Effector CD4-positive, alpha-beta T cell (primary cell): ENCODE data around the gene SOD3.

Experiments
- DNase-seq: peaks from one replicate; pipeline ENCODE4 v3.0.0-alpha.2; 2020

The SOD3 gene

DNA sequence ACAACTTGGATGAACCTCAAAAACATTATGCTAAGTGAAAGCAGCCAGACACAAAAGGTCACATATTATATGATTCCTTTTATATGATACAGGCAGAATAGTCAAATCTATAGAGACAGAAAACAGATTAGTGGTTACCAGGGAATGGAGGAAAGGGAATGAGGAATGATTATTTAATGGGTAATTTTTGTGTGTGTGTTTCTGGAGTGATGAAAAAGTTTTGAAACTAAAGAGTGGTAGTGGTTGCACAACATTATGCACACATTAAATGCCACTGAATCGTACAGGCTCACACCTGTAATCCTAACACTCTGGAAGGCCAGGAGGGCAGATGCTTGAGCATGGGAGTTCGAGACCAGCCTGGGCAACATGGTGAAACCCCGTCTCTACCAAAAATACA lies 19.6 kb upstream of the SOD3 start:
- DNase-seq, result no peak

DNA sequence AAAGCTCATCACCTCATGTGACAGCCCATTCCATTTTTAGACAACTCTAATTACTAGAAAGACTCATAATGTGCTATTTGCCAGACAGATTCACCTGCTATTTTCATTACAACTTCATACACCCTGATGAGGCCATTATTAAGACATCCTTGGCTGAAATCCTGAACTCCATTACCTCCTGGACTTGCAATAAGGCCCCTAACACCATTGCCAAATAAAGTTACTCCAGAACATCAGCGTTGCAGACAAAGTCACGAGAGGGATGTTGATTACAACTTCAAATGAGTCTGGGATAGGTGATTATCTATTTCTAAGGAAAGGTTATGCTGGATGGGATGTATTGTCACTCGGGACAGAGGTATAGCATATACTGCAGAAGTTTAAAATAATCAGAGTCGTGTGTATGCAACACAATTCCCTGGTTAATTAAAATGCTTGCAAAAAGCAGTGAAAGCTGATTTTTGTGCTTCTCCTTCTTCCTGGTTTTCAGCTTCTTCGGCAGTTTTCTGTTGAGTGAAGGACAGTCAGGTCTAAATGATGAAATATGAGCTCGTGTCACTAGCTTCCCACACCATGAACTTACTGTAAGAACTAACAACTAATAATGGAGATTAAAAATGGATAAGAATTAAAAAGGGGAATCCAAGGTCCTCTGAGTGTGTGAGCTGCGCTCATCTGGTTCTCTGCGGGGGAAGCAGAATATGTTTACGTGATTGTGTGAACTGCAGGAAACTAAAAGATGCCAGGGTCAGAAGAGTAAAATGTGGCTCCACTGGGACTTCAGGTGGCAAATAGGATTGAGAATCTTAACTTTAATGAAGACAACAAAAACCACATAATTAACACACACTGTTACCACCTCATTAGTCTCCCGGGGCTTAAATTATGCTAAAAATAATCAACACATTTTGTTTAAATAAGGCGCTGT lies 17.6 kb upstream of the SOD3 start:
- no peak for DNase-seq

DNA sequence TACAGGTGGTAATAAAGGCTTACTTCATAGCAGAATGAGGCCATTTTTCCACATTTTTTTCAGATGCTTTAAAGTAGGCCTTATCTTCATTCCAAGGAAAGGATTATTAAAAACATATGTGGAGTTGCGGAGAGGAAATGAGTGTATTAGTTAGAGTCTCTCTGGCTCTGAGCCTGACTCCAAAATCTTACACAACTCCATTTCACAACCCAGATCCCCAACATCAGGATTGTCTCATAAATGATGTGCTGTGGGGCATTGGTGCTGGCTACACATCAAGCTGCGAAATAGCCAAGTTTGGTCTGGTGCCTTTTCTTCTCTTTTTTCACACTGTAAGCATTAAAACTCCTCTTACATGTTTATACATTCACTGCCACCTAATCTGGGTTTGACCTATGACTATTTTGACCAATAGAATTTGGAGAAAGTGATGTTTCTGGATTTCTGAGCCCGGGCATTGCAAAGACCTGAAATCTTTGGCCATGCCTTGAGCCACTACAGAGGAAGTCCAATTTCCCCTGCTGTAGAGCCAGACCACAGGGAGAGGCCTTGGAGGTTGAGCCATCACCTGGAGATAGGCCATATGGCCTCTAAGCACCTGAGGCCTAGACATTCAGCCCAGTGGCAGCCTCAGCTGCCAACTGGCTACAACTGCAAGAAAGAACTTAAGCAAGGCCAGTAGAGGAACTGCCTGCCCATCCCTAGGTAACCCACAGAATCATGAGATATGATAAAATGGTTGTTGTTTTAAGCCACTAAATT lies 16.7 kb upstream of the SOD3 start:
- DNase-seq, result no peak

DNA sequence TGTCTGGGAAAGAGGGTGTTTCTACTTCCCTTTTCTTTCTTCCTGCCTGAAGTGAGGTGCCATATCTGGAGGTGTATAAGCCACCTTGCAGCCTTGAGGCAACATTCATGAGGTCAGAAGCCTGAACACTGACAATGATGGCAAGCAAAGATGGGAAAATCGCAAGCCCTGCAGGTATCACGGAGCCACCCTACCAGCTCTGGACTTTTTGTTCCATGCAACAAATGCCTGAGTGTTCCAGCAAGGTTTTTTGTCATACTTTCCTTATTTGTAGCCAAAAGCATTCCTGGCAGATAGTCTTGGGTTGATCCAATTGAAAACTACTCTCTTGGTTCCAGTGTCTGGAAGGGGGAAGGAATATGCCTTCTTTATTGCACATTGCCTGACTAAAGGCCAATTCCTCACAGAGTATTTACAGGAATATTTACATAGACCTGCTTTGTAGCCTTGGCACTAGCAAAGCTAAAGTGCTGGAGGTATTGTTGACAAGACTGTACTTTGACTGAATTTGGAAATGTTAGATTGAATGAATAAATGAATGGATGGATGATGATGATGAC lies 14.4 kb upstream of the SOD3 start:
- DNase-seq, result no peak

DNA sequence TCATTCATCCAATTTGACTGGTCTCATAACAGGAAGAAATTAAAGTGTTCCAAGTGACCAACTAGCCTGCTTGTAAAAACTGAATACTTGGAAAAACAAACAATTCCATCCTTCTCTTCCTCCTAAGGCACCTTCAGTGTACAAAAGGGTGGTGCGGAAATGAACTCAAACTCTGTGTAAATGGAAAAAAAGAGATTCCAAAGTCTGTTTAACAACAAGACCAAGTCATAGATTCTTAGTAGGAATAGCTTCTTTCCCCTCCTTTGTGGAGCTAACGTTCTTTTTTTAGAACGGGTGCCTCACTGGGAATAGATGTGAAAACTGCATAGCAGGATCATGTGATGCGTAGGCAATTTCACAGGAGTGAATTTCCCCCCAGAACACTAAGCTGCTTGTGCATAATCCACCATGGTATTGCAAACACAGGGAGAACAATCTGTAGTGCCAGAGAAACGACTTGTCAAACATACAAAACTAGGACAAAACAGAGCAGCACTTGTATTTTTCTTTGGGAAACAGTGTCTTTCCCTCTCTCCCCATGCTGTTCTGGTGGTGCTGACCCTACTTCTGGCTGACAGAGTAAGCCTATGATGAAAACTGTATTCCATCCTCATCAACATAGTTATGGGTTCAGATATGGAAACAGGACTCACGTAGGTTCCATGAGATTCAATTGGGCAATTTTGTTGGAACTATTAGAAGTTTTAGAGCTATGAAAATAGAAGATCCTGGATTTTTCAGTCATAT lies 13.2 kb upstream of the SOD3 start:
- no peak for DNase-seq

DNA sequence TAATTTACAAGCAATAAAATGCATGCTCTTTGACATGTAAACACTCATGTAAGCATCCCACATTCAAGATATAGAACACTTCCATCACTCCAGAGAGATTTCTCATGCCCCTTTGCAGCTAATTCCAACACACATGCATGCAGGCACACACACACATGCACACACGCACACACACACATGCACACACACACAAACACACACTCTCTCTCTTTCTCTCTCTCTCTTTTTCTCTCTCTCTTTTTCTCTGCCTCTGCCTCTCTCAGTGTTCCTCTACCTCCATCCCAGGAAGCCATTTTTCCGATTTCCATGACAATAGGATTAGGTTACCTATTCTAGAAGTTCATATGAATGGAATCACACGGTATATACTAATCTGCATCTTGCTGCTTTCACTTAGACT lies 11.9 kb upstream of the SOD3 start:
- no peak for DNase-seq

DNA sequence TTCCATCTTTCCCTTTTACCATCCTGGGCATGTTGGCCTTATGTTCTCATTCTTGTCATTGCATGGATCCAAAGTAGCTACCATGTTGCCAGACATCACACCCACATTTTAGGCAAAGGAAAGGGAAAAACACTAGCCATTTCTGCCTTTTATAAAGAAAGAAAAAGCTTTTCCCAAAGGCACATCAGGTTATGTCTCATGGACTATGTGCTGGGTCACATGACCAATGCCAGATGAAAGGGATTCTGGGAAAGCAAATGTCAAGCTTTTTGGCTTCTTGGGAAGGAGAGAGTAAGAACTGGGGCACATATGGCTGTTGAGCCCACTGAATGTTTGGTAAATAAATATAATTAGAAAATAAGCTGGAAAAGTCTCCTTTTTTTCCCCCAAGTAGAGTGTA lies 4.3 kb upstream of the SOD3 start:
- DNase-seq, result no peak

DNA sequence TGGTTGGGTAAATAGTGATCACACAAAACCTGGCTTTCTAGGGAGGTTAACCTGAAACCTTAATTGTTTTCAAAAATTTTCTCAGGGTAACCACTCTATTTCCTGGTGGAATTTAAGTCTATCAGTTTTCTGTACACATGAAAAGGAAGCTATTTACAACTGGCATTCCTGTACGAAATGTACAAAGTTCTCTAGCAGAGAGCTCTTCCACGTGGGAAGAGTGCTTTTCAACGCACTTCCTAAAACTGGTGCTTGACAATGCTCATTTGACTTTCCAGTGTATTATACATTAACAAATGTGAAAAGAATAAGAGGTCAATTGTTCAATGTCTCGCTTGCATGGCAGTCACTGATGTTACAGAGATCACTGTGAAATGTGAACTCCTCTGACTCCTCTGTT lies 2.8 kb upstream of the SOD3 start:
- no peak for DNase-seq

DNA sequence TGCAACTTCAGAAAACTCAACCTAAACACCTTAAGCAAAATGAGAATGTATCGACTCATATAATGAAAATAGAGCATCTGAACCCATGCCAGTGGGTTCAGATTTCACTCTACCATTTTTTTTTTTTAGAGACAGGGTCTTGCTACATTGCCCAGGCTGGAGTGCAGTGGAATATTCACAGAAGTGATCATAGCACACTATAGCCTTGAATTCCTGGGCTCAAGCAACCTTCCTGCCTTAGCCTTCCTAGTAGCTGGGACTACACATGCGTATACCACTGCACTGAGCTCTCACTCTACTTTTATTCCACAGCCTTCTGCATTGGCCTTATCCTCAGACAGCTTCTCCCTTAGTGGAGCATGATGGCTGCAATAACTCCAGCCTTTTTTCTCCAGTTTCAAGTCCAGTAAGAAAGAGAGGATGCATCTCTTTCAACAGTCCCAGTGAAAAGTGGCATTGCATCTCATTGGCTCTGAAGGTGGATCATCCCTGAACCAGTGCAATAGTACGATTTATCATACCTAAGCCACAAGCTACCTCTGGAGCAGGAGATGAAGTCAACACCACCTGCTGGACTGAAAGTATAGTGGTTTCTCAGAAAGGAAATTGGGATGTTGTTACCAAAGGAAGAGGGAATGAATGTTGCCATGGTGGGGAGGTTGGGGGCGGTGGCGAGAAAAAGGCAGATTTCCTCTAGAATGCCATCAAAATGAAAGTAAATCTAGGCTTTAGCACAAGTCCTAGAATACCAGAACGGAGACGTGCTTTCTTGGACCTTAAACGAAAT lies 2.0 kb upstream of the SOD3 start:
- no peak for DNase-seq

DNA sequence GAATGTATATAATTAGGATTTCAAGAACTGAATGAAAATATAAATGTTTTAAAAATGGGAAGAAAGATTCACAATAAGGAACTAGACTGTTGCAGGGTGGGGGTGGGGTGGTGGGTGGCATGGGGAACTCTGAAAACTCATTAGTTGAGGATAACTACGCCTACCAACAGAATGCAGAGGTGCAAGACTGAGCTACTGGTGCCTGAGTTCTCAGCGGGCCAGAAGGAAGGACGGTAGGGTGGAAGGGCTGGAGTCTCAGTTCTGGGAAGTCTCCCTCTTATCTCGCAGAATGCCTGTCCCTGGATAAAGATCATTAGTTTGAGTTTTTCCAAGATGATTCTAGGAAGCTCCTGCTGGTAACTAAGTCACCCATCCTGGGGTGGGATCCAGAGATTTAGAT lies 1.3 kb upstream of the SOD3 start:
- no peak for DNase-seq

DNA sequence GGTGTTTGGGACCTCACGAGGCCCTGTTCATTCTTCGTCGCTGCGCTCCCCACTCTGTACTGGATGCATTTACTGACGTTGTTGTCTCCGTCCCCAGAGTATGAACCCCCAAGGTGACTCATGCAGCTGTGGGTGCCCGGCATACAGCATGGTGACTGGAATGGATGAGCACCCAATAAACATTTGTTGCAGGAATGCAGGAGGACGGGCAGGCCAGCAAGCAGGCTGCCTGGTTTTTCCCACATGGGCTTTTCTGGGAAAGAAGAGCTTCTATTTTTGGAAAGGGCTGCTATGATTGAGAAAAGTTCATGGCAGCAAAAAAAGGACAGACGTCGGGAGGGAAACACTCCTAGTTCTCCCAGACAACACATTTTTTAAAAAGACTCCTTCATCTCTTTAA lies 893 bp upstream of the SOD3 start:
- no peak for DNase-seq

DNA sequence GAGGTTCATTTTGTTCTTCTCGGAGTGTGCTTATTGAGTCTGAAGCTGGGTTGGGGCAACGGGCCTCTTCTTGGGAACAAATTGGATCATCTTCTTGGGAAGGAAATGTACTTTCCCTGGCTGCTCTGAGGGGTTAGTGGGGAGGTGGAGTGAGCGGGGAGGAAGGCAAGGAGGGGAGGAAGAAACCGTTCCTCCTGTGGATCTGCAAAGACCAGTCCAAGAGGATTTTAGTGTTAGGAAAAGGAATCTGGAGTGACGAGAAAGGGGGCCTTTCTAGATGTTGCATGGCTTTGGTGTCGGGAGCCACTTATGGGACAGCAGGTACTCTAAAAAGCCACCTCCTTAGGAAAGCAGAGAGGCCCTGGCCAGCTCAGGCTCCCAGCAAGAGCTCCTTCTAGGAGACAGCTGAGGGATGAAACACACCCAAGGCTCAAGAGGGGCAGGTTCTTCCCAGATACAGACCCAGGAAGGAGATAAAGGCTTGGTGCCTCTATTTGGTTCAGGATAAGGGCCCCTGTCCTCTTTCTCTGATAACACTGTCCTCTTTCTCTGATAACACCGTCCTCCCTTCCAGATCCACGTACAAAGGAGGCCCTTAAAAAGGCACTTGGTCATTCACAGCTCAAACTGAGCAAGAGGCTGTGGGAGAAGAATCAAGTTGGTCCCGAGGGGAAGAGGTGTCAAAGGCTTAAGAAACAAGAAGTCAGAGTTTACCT lies 451 bp downstream of the SOD3 start:
- no peak for DNase-seq

DNA sequence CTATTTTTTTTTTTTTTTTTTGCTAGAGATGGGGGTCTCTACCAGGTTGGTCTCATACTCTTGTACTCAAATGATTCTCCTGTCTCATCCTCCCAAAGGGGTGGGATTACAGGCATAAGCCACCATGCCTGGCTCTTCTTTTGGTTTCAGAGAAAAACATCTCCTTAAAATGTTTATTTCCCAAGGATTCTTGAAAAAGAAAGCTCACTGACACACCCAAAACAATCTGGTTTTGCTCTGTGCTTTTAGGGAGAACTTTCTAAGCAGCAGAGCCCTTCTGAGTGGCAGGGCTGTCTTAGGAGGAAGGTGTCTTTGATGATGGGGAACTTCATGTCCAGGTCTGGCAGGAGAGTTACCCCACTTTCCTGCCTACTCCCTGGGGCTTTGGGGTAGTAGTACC lies 1.2 kb downstream of the SOD3 start:
- DNase-seq, result no peak

DNA sequence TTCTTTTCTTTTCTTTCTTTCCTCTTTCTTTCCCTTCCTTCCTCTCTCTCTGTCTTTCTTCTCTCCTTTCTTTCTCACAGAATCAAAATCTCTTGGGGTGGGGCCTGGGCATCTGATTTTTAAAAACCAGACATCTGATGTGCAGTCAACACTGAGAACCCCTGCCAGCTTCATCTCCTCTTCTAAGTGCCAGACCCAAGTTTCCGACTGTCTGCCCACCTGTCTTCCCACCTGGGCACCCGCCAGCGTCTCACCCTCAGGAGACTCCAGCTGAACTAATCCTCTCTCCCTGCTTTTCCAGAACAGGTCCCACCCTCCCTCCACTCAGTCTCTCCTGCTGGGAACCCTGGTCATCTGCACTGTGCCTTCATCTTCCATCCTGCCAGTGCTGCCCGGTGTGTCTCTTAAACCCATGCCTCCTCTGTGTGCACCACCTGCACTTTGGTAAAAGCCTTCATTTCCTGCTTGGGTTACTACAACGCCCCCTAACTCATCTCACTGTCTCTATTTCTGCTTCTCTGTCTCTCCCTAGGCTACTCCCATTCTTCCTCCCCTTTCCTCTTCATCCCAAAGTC lies 2.8 kb downstream of the SOD3 start:
- DNase-seq, result no peak

DNA sequence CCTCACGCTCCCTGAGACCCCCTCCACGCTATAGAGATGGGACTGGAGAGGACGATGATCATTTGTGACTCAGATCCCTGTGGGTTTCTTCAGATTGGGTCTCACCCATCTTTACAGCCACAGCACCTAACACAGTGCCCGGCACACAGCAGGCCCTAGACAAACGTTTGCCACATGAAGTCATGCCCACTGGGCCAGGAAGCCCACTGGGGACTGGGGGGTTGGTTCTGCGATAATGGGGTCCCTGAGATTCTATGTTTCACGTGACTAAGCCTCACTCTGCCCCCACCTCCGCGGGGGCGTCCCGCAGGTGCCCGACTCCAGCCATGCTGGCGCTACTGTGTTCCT lies 3.8 kb downstream of the SOD3 start:
- DNase-seq, result no peak

DNA sequence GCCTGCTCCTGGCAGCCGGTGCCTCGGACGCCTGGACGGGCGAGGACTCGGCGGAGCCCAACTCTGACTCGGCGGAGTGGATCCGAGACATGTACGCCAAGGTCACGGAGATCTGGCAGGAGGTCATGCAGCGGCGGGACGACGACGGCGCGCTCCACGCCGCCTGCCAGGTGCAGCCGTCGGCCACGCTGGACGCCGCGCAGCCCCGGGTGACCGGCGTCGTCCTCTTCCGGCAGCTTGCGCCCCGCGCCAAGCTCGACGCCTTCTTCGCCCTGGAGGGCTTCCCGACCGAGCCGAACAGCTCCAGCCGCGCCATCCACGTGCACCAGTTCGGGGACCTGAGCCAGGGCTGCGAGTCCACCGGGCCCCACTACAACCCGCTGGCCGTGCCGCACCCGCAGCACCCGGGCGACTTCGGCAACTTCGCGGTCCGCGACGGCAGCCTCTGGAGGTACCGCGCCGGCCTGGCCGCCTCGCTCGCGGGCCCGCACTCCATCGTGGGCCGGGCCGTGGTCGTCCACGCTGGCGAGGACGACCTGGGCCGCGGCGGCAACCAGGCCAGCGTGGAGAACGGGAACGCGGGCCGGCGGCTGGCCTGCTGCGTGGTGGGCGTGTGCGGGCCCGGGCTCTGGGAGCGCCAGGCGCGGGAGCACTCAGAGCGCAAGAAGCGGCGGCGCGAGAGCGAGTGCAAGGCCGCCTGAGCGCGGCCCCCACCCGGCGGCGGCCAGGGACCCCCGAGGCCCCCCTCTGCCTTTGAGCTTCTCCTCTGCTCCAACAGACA lies 4.4 kb downstream of the SOD3 start:
- no peak for DNase-seq

DNA sequence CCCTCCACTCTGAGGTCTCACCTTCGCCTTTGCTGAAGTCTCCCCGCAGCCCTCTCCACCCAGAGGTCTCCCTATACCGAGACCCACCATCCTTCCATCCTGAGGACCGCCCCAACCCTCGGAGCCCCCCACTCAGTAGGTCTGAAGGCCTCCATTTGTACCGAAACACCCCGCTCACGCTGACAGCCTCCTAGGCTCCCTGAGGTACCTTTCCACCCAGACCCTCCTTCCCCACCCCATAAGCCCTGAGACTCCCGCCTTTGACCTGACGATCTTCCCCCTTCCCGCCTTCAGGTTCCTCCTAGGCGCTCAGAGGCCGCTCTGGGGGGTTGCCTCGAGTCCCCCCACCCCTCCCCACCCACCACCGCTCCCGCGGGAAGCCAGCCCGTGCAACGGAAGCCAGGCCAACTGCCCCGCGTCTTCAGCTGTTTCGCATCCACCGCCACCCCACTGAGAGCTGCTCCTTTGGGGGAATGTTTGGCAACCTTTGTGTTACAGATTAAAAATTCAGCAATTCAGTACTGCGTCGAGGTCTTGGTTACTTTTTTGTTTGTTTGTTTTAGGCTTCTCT lies 5.0 kb downstream of the SOD3 start:
- no peak for DNase-seq

DNA sequence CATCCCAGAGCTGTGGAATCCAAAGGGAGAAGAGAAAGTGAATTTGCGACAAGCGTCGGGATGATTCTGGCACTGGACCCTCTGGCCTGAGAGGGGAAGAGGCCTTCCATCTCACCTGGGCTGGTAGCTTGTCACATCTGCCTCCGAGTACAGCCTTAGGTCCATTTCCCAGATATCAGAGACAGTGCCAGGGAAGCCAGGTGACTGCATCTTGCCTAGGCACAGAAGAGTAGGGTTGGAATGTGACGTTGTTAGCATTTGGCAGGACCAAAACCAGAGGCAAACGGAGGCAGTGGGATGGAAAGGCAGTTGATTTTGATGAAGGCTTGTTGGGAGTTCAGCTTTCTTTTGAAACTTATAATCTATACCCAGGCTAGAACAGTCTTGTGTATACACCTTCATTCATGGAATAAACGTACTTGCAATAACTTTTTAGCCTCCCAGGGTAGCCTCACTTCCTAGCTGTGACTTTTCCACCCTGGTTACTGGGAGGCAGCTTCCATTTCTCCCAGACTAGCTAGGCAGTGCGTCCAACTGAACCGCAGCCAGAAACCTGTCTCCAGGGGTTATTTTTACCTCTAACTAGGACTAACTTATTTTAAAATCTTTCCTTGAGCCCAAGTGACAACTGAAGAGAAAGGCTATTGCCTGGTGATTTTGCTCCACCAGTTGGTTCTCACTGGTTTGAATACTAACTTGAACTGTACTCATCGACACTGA lies 5.9 kb downstream of the SOD3 start:
- DNase-seq, result no peak

DNA sequence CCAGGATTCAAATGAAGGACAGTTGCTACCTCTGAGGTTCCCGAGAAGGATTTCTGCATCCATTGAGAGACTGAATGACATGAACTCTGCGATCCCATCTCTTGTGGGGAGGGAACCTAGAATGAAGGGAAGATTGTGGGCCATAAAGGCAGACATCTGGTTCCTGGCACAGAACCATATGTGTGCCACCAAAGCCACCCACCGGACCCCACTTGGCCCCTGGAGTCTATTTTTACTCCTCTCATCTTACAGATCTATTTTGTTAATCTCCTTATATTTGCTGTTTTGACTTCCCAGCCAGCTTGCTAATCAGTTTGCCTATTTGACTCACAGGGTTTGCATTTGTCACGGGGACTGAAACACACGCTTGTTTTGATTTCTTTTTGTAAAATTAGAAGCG lies 7.3 kb downstream of the SOD3 start:
- DNase-seq, result no peak

DNA sequence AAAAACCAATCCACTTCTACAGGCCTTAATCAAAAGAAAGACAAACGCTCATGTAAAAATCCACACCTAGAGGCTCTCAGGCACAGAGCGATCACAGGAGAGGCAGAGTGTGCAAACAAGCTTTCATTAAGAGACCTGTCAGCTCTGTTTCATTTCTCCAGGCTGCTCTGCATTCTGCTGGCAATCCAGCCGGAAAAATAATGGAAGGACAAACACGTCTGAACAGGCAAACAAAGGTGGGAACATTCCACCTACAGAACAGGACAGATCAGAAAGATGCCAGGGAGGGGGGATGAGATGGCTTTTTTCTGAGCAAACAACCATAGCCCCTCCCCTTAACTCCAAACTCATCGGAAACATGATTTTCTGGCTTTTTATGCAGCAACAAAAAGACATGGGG lies 9.7 kb downstream of the SOD3 start:
- DNase-seq, result no peak
